Vagina (tissue), 2 donors: ENCODE results near the gene AGO4.

ENCODE experiments used
- CTCF ChIP-seq, 3 experiments: fragments of 450-650 bp in 2 of 3; fragments of 200-600 bp in 1 of 3; sonication (generic) in 1 of 3; IDR thresholded peaks; one replicate each; pipeline ENCODE4 v1.5.1; 2017 to 2019; ENCODE audit warnings: antibody characterized with exemption in 3 of 3, mild to moderate bottlenecking in 2 of 3, moderate library complexity in 2 of 3
- POLR2A ChIP-seq, 2 donors: fragments of 450-650 bp; IDR thresholded peaks; one replicate each; pipeline ENCODE4 v1.6.1; 2017; ENCODE audit warnings: antibody characterized with exemption in 2 of 2, mild to moderate bottlenecking in 2 of 2, moderate library complexity in 2 of 2

DNA sequence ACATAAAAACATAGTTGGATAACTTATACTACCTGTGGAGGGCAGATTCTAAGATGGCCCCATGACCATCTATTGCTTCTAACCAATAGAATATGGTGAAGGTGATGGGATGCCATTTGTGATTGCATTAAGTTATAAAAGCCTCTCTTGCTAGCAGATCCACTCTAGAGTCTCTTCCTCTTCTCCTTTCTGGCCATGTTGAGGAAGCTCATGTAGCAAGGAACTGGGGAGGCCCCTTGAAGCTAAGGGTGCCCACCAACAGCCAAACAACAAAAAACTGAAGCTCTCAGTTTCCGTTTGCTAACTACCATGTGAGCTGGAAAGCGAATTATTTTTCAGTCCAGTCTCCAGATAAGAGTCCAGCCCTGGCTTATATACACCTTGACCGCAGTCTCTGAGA lies 59.2 kb downstream of the AGO4 start:
- no peak for TF ChIP-seq POLR2A (IDR thresholded peaks at IDR 0.05)
- TF ChIP-seq CTCF (IDR thresholded peaks at IDR 0.05): no peak
